Spleen (tissue), 7 donors: ENCODE data around the gene APLF.

Experiments
- POLR2A ChIP-seq, 3 donors: fragments of 450-650 bp; IDR thresholded peaks; one replicate each; pipeline ENCODE4 v1.5.1; 2017; ENCODE audit warnings: antibody characterized with exemption in 3 of 3, mild to moderate bottlenecking in 1 of 3
- POLR2AphosphoS5 ChIP-seq, 3 donors: sonication (generic); formaldehyde crosslinking; IDR thresholded peaks; one replicate each; pipeline ENCODE4 v1.5.1; 2017; ENCODE audit warnings: antibody characterized with exemption in 3 of 3
- TF ChIP-seq, protein P1 (sequence below), 11 experiments: fragments of 200-600 bp in 7 of 11; fragments of 450-650 bp in 4 of 11; sonication (generic) in 4 of 11; IDR thresholded peaks in 8 of 11; conservative IDR thresholded peaks in 3 of 11; 1 replicate in 7 of 11; 2 replicates in 4 of 11; pipeline versions ENCODE4 v1.4.0 to v1.8.0; 2016 to 2021; ENCODE audit warnings: antibody characterized with exemption in 11 of 11, inconsistent platforms in 4 of 11, mild to moderate bottlenecking in 1 of 11
- donor health status: DM: no; HTN: no; CAD: no; lungs with moderate emphysema.
- donor health status: DM: no; HTN: no; CAD: no.
- donor health status: DM: no; HTN: no; CAD: no.

DNA sequence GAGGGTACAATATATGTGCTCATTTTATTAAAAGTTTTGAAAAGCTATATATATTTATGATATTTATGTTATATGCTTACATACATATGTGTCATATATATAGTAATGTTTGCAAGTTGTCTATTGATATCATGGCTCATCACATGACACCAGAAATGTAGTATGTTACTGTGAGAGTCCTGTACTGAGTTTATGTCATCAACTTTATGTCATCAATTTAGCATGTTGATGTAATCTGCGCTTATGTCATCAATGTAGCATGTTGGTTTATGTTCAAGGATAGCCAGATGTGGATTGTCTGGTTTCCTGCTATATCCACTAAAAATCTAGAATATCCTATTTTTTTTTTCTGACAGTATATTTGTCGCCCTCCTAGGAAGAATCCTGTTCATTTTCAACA lies 77.4 kb downstream of the APLF start:
- TF ChIP-seq POLR2A (IDR thresholded peaks at IDR 0.05) (no peak), POLR2AphosphoS5 (IDR thresholded peaks at IDR 0.05) (no peak)
- TF ChIP-seq, protein P1, sequence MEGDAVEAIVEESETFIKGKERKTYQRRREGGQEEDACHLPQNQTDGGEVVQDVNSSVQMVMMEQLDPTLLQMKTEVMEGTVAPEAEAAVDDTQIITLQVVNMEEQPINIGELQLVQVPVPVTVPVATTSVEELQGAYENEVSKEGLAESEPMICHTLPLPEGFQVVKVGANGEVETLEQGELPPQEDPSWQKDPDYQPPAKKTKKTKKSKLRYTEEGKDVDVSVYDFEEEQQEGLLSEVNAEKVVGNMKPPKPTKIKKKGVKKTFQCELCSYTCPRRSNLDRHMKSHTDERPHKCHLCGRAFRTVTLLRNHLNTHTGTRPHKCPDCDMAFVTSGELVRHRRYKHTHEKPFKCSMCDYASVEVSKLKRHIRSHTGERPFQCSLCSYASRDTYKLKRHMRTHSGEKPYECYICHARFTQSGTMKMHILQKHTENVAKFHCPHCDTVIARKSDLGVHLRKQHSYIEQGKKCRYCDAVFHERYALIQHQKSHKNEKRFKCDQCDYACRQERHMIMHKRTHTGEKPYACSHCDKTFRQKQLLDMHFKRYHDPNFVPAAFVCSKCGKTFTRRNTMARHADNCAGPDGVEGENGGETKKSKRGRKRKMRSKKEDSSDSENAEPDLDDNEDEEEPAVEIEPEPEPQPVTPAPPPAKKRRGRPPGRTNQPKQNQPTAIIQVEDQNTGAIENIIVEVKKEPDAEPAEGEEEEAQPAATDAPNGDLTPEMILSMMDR (IDR thresholded peaks at IDR 0.05 in 8 of 11, conservative IDR thresholded peaks at IDR 0.05 in 3 of 11): no peak
